Panc1 (cell line): ENCODE data around the gene MOAP1. TPM values are rescaled to one million over a fixed set of nuclear protein-coding genes. Genes with fewer than 3 reads are reported as not detected.
"Not testable (repeated sequence)": the region's sequence is repeated elsewhere in the genome, so short reads cannot be mapped to it uniquely, and the experiment has no call there.

Experiments
- ATAC-seq: fragments of 200-7000 bp; cut with Tn5 transposase; 2 replicates; pipeline ENCODE4 v1.9.1; 2020; ENCODE audit warnings: mild to moderate bottlenecking, moderate library complexity
- Bru-seq: library from RNA; stranded (reverse); fragments of 400-500 nt; gene quantifications from one replicate; lab custom pipeline; 2021; lab: Mats Ljungman, UMichigan
- BruChase-seq, 2 experiments: library from RNA; stranded (reverse); fragments of 400-500 nt; gene quantifications; one replicate each; lab custom pipeline; 2021; lab: Mats Ljungman, UMichigan
- BruUV-seq: library from RNA; stranded (reverse); fragments of 400-500 nt; replicated peaks from 2 replicates; lab custom pipeline; 2021; lab: Mats Ljungman, UMichigan
- CTCF ChIA-PET: fragments of 300-600 bp; sonication (Branson Sonifier 250); formaldehyde crosslinking; loops from one replicate; lab custom pipeline; 2022; ENCODE audit warnings: antibody characterized with exemption; lab: Charles Lee
- POLR2A ChIA-PET: fragments of 300-600 bp; sonication (Branson Sonifier 250); formaldehyde crosslinking; loops from one replicate; lab custom pipeline; 2022; ENCODE audit warnings: antibody characterized with exemption; lab: Charles Lee
- DNase-seq: peaks from one replicate; pipeline ENCODE4 v3.0.0-alpha.2; 2010; ENCODE audit warnings: low read depth, low spot score
- H3K27ac ChIP-seq: 2 replicates; pipeline ENCODE4 v1.5.1; 2011; ENCODE audit warnings: mild to moderate bottlenecking, low read length, inconsistent platforms
- H3K27me3 ChIP-seq: fragments of 200-500 bp; sonication (Bioruptor generic); 2 replicates; pipeline ENCODE4 v1.6.0; 2014; ENCODE audit warnings: low read length, inconsistent platforms; ENCODE audit not compliant: control insufficient read depth, insufficient read depth
- H3K36me3 ChIP-seq: fragments of 200-500 bp; sonication (Bioruptor generic); 2 replicates; pipeline ENCODE4 v1.5.1; 2014; ENCODE audit warnings: inconsistent platforms, mild to moderate bottlenecking, low read length, moderate library complexity; ENCODE audit not compliant: control insufficient read depth, insufficient read depth
- H3K4me1 ChIP-seq: 2 replicates; pipeline ENCODE4 v1.5.1; 2011; ENCODE audit warnings: inconsistent platforms, mild to moderate bottlenecking, low read length, moderate library complexity; ENCODE audit not compliant: control insufficient read depth, insufficient read depth
- H3K4me3 ChIP-seq, 2 experiments: 2 replicates each; pipeline ENCODE4 v1.5.1; 2011 to 2012; ENCODE audit warnings: low read depth in 2 of 2, low read length in 2 of 2, mild to moderate bottlenecking in 2 of 2, inconsistent platforms in 1 of 2, moderate library complexity in 1 of 2
- H3K9me3 ChIP-seq: fragments of 200-500 bp; sonication (Bioruptor generic); 2 replicates; pipeline ENCODE4 v1.5.1; 2014; ENCODE audit warnings: low read depth, mild to moderate bottlenecking, inconsistent platforms, low read length, moderate library complexity; ENCODE audit not compliant: control insufficient read depth, insufficient read depth
- POLR2AphosphoS5 ChIP-seq: IDR thresholded peaks from 2 replicates; pipeline ENCODE4 v1.6.1; 2012; ENCODE audit warnings: mild to moderate bottlenecking, low read depth, low read length, moderate library complexity
- SIN3A ChIP-seq: IDR thresholded peaks from 2 replicates; pipeline ENCODE4 v1.6.1; 2012; ENCODE audit warnings: low read depth, mild to moderate bottlenecking, low read length, moderate library complexity, borderline replicate concordance; ENCODE audit not compliant: insufficient read depth
- TCF7L2 ChIP-seq: IDR thresholded peaks from 2 replicates; pipeline ENCODE4 v1.6.1; 2011; ENCODE audit warnings: mild to moderate bottlenecking, low read depth, low read length, inconsistent platforms
- in situ Hi-C: cut with HindIII; loops from 2 replicates; pipeline ENCODE4 v1.10.0; 2016; ENCODE audit warnings: low sequenced_read_pairs, low pct_unique_long_range_greater_than_20kb
- intact Hi-C: fragments of 100-400 bp; cut with micrococcal nuclease; formaldehyde crosslinking; loops from one replicate; pipeline ENCODE4 v1.10.0; 2022; ENCODE audit not compliant: unreplicated experiment
- long read RNA-seq: library from polyadenylated mRNA; unstranded; transcript quantifications from one replicate; pipeline ENCODE4 v2.0.0, GENCODE V29; 2021; ENCODE audit not compliant: unreplicated experiment
- polyA plus RNA-seq: library from polyadenylated mRNA; unstranded; fragments of >200 nt; gene quantifications from one replicate; pipeline ENCODE4 v1.2.1, GENCODE V29; 2012; ENCODE audit warnings: missing spikeins; ENCODE audit not compliant: insufficient read length
- total RNA-seq: library from RNA; stranded (reverse); gene quantifications from one replicate; pipeline ENCODE4 v1.2.1, GENCODE V29; 2021; ENCODE audit not compliant: unreplicated experiment
- TF ChIP-seq, protein P1 (sequence below): fragments of 450-650 bp; IDR thresholded peaks from 2 replicates; pipeline ENCODE4 v1.5.1; 2017; ENCODE audit warnings: mild to moderate bottlenecking
- TF ChIP-seq, protein P2 (sequence below), 2 experiments: IDR thresholded peaks; 2 replicates each; pipeline ENCODE4 v1.6.1; 2011 to 2012; ENCODE audit warnings: low read depth in 2 of 2, control low read depth in 1 of 2, low read length in 1 of 2, mild to moderate bottlenecking in 1 of 2, moderate library complexity in 1 of 2; ENCODE audit not compliant: insufficient read depth in 1 of 2

The MOAP1 gene, protein sequence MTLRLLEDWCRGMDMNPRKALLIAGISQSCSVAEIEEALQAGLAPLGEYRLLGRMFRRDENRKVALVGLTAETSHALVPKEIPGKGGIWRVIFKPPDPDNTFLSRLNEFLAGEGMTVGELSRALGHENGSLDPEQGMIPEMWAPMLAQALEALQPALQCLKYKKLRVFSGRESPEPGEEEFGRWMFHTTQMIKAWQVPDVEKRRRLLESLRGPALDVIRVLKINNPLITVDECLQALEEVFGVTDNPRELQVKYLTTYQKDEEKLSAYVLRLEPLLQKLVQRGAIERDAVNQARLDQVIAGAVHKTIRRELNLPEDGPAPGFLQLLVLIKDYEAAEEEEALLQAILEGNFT
- 6.9 TPM for total RNA-seq
- polyA plus RNA-seq = 6.5 TPM
- Bru-seq, nascent RNA = percentile 61 among the genes with signal in this experiment
- percentile 78 among the genes with signal in this experiment for BruChase-seq, experiment 1, labeled RNA remaining after a 2-hour chase
- BruChase-seq, experiment 2, labeled RNA remaining after a 6-hour chase = percentile 60 among the genes with signal in this experiment
- long read RNA-seq, partial matches to known transcripts = 0 of 9 reads
- long read RNA-seq, other reads (novel, unspliced or antisense) = 3 of 9 reads

DNA sequence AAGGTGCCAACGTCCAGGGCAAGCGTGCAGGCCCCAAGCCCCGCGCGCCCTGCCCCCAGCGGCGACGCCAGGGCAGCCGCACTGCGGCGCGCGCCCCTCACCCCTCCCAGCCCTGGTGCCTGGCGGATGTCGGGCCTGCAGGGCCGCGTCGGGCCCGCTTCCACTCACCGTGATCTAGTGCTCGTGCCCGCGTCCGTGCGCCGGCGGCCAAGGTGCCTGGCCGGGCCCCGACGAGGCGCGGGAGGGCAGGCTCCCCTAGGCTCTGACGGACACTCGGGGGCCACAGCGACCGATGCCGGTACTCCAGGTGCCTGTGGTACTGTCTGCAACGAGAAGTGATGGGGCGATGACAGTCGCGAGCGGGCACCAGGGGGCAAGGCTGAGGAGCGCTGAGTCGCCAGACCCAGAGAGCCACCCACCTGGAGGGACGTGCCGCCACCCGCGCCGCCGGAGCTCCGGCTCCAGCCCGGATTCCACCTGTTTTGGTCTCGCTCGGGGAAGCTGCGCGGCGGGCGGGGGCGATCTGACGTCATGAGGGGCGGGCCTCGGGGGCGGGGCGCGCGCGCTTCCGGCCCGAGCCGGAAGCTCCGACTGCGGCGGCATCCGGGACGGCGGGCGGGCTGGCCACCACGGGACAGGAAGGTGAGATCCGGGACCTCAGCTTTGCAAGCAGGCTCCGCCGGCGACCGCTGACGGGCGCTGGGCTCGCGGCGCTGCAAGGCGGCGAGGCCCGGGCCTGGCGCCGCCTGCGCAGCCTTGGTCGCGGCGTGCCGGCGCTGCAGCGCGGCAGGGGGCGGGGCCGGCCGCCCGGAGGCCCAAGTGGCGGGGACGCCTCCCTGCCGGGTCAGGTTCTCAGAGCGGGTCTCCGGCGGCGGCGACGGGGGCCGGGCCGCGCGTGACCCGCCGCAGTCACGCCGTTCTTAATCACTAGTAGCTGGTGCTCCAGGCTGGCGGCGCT is at the start of gene MOAP1, which contains the start of gene LYSET:
Gene MOAP1, minus strand, starts transcription at position 507 of the 958 bp plus-strand sequence. CDS start 655 bp downstream, outside the sequence.
Gene LYSET, plus strand, starts transcription at position 927 of the 958 bp plus-strand sequence. CDS start 89 bp downstream, outside the sequence.
- no peaks in the 10 kb centered on the region for H3K9me3 ChIP-seq
- peaks cover 6% of the 10 kb centered on the region; the same call in 1 of the 2 replicates for H3K4me1 ChIP-seq
- intact Hi-C loops = no loop called here
- peak within 1 kb of the TSS; percentile 86 to 97 for H3K4me3 ChIP-seq
- ATAC-seq (peak; percentile 96), DNase-seq (no peak)
- in situ Hi-C loops = no loop called here
- no peaks in the 10 kb centered on the region for H3K27me3 ChIP-seq
- peak within 1 kb of the TSS; percentile 82 for H3K27ac ChIP-seq
- no TSS peak for BruUV-seq
- CTCF ChIA-PET = interaction anchor here (0.6 kb wide), 1 partner anchor 448 kb away, joined by 4 read pairs; no protein-coding TSS in a partner anchor
- POLR2A ChIA-PET = interaction anchor here (0.6 to 1.1 kb wide), 3 partner anchors 19 to 61 kb away, joined by 3 read pairs; partner anchors contain the start of gene GON7
- H3K36me3 ChIP-seq = peaks cover 2% of the 10 kb centered on the region
- TF ChIP-seq TCF7L2 (no peak), POLR2AphosphoS5 (0 out of 2 replicates have a peak, but pooled peaks have one; percentile 18), SIN3A (peak; percentile 44; the same call in 1 of the 2 replicates)
- TF ChIP-seq, protein P1, sequence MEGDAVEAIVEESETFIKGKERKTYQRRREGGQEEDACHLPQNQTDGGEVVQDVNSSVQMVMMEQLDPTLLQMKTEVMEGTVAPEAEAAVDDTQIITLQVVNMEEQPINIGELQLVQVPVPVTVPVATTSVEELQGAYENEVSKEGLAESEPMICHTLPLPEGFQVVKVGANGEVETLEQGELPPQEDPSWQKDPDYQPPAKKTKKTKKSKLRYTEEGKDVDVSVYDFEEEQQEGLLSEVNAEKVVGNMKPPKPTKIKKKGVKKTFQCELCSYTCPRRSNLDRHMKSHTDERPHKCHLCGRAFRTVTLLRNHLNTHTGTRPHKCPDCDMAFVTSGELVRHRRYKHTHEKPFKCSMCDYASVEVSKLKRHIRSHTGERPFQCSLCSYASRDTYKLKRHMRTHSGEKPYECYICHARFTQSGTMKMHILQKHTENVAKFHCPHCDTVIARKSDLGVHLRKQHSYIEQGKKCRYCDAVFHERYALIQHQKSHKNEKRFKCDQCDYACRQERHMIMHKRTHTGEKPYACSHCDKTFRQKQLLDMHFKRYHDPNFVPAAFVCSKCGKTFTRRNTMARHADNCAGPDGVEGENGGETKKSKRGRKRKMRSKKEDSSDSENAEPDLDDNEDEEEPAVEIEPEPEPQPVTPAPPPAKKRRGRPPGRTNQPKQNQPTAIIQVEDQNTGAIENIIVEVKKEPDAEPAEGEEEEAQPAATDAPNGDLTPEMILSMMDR = no peak
- TF ChIP-seq, protein P2, sequence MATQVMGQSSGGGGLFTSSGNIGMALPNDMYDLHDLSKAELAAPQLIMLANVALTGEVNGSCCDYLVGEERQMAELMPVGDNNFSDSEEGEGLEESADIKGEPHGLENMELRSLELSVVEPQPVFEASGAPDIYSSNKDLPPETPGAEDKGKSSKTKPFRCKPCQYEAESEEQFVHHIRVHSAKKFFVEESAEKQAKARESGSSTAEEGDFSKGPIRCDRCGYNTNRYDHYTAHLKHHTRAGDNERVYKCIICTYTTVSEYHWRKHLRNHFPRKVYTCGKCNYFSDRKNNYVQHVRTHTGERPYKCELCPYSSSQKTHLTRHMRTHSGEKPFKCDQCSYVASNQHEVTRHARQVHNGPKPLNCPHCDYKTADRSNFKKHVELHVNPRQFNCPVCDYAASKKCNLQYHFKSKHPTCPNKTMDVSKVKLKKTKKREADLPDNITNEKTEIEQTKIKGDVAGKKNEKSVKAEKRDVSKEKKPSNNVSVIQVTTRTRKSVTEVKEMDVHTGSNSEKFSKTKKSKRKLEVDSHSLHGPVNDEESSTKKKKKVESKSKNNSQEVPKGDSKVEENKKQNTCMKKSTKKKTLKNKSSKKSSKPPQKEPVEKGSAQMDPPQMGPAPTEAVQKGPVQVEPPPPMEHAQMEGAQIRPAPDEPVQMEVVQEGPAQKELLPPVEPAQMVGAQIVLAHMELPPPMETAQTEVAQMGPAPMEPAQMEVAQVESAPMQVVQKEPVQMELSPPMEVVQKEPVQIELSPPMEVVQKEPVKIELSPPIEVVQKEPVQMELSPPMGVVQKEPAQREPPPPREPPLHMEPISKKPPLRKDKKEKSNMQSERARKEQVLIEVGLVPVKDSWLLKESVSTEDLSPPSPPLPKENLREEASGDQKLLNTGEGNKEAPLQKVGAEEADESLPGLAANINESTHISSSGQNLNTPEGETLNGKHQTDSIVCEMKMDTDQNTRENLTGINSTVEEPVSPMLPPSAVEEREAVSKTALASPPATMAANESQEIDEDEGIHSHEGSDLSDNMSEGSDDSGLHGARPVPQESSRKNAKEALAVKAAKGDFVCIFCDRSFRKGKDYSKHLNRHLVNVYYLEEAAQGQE (IDR thresholded peaks at IDR 0.05; ENCODE audit: insufficient read depth in 1 of 2, low read depth in 2 of 2, low read length in 1 of 2) = 0 out of 4 replicates have a peak, but pooled peaks of 1 of the 2 experiments have one; percentile 9

DNA sequence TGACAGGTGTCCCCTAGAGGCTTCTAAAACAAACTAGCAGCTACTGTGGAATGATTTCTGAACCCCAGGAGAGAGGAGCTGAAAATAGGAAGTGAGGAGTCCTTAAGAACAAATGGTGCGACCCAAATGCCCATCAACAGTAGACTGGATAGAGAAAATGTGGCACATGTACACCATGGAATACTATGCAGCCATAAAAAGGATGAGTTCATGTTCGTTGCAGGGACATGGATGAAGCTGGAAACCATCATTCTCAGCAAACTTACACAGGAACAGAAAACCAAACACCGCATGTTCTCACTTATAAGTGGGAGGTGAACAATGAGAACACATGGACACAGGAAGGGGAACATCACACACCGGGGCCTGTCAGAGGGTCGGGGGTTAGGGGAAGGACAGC is 48.4 kb upstream of the MOAP1 start:
- H3K4me3 ChIP-seq, H3K9me3 ChIP-seq, H3K27ac ChIP-seq, ATAC-seq, H3K27me3 ChIP-seq, H3K36me3 ChIP-seq, POLR2A ChIA-PET, in situ Hi-C loops, CTCF ChIA-PET, BruUV-seq, H3K4me1 ChIP-seq, DNase-seq: not testable (repeated sequence)
- intact Hi-C loops = loop anchor here (10.0 kb wide), 2 partner anchors 312 to 382 kb away; no protein-coding TSS in a partner anchor
